ENCODE data around the gene PROK2.

Gene PROK2

GRCh38 chr3:71784914-71785531 is at the start of gene PROK2:
Gene PROK2 (minus strand): TSS chr3:71785148. CDS start chr3:71785052, 96 bp downstream.
- DNase-seq, result peak; percentile 61

GRCh38 chr3:71831599-71831998 is 46.7 kb upstream of the PROK2 start:
- DNase-seq, result no peak

GRCh38 chr3:71825551-71826283 is 40.8 kb upstream of the PROK2 start:
- no peak for DNase-seq

GRCh38 chr3:71821116-71821515 is 36.2 kb upstream of the PROK2 start:
- no peak for DNase-seq

- DNase-seq, result no peak
These were observed 32.3 kb upstream of the PROK2 start for GRCh38 chr3:71817262-71817661.

GRCh38 chr3:71816767-71817156 is 31.8 kb upstream of the PROK2 start:
- no peak for DNase-seq

- DNase-seq, result no peak
These were observed 30.6 kb upstream of the PROK2 start for GRCh38 chr3:71815340-71816067.

- no peak for DNase-seq
These were observed 28.8 kb upstream of the PROK2 start for GRCh38 chr3:71813704-71814103.

GRCh38 chr3:71813073-71813472 is 28.1 kb upstream of the PROK2 start:
- no peak for DNase-seq

- no peak for DNase-seq
These were observed 25.1 kb upstream of the PROK2 start for GRCh38 chr3:71810056-71810455.

GRCh38 chr3:71809321-71810026 is 24.5 kb upstream of the PROK2 start:
- no peak for DNase-seq

GRCh38 chr3:71806736-71807135 is 21.8 kb upstream of the PROK2 start:
- DNase-seq, result no peak

- DNase-seq, result no peak
These were observed 20.7 kb upstream of the PROK2 start for GRCh38 chr3:71805691-71806090.

- DNase-seq, result no peak
These were observed 20.3 kb upstream of the PROK2 start for GRCh38 chr3:71805199-71805598.

- no peak for DNase-seq
These were observed 18.3 kb upstream of the PROK2 start for GRCh38 chr3:71803248-71803647.

- DNase-seq, result no peak
These were observed 17.0 kb upstream of the PROK2 start for GRCh38 chr3:71801986-71802385.

- DNase-seq, result no peak
These were observed 15.1 kb upstream of the PROK2 start for GRCh38 chr3:71800023-71800422.

GRCh38 chr3:71797455-71797854 is 12.5 kb upstream of the PROK2 start:
- DNase-seq, result no peak

- DNase-seq, result no peak
These were observed 11.3 kb upstream of the PROK2 start for GRCh38 chr3:71796290-71796689.

GRCh38 chr3:71791634-71792033 is 6.7 kb upstream of the PROK2 start:
- no peak for DNase-seq

- DNase-seq, result no peak
These were observed 5.0 kb upstream of the PROK2 start for GRCh38 chr3:71789922-71790321.

- no peak for DNase-seq
These were observed 3.0 kb upstream of the PROK2 start for GRCh38 chr3:71787851-71788405.

- peak; percentile 77 for DNase-seq
These were observed 1.6 kb upstream of the PROK2 start for GRCh38 chr3:71786551-71786950.

Data from right forelimb (tissue), 1 donor.